Thoracic aorta (tissue), 2 donors: ENCODE measurements around the gene PPP4R3C. TPM values are rescaled to one million over a fixed set of nuclear protein-coding genes. Genes with fewer than 3 reads are reported as not detected.
"Not testable (repeated sequence)": the region's sequence is repeated elsewhere in the genome, so short reads cannot be mapped to it uniquely, and the experiment has no call there.

Experiments
- ATAC-seq: fragments of 150-250 bp; one replicate; pipeline ENCODE4 v1.8.0; 2017; ENCODE audit warnings: low read depth; ENCODE audit not compliant: insufficient number of reproducible peaks, low FRiP score
- DNase-seq: peaks from one replicate; pipeline ENCODE4 v3.0.0-alpha.2; 2020; ENCODE audit warnings: low spot score
- H3K27ac ChIP-seq, 2 donors: fragments of 200-600 bp; sonication (generic); 1 replicate in 1 of 2; 2 replicates in 1 of 2; pipeline ENCODE4 v1.5.1; 2016; ENCODE audit warnings: mild to moderate bottlenecking in 2 of 2, moderate library complexity in 2 of 2
- H3K27me3 ChIP-seq: fragments of 200-600 bp; sonication (generic); replicated peaks from 2 replicates; pipeline ENCODE4 v1.6.0; 2016; ENCODE audit warnings: mild to moderate bottlenecking; ENCODE audit not compliant: insufficient read depth
- H3K36me3 ChIP-seq: fragments of 200-600 bp; sonication (generic); one replicate; pipeline ENCODE4 v1.5.1; 2016
- H3K4me1 ChIP-seq, 2 donors: fragments of 200-600 bp; sonication (generic); 1 replicate in 1 of 2; 2 replicates in 1 of 2; pipeline versions ENCODE4 v1.5.1 to v1.6.0; 2016; ENCODE audit warnings: low read depth in 2 of 2, mild to moderate bottlenecking in 1 of 2; ENCODE audit not compliant: control insufficient read depth in 1 of 2
- H3K4me3 ChIP-seq: fragments of 200-600 bp; sonication (generic); 2 replicates; pipeline ENCODE4 v1.5.1; 2016; ENCODE audit warnings: mild to moderate bottlenecking
- H3K9me3 ChIP-seq: fragments of 200-600 bp; sonication (generic); 2 replicates; pipeline ENCODE4 v1.5.1; 2016
- total RNA-seq, 2 donors: library from RNA; depleted of rRNA; stranded (reverse); fragments of >200 nt; gene quantifications; one replicate each; pipeline versions ENCODE4 v1.1.0 to v1.2.3, GENCODE V29; 2016
- TF ChIP-seq, protein P1 (sequence below): fragments of 200-600 bp; sonication (generic); IDR thresholded peaks from one replicate; pipeline ENCODE4 v1.5.1; 2019; ENCODE audit warnings: antibody characterized with exemption

The PPP4R3C gene
- total RNA-seq, 2 donors from 2014 or later, result not detected

DNA sequence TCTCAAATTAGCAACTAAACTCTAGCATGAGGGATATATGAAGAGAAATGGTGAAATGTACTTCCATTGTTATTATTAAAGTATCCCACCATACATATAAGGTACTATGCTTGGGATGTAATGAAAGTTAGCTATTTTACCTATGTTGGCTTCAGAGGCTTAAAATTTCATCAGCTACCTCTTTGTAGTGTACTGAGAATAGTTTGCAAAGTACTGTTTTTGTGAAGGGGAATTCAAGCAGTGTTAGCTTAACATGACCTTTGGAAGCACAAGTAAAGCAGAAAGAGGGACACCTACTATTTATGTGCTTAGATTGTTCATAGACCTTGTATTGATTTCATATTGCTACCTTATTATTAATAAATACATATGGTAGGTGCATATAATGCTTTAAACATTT lies 11.8 kb downstream of the PPP4R3C start:
- no peaks in the 10 kb centered on the region for H3K4me1 ChIP-seq
- no peaks in the 10 kb centered on the region for H3K36me3 ChIP-seq
- DNase-seq (no peak), ATAC-seq (no peak)
- H3K4me3 ChIP-seq, result no peak overlapping the region
- no peaks in the 10 kb centered on the region for H3K9me3 ChIP-seq
- H3K27me3 ChIP-seq, result no peaks in the 10 kb centered on the region
- H3K27ac ChIP-seq, result no peak overlapping the region
- TF ChIP-seq, protein P1, sequence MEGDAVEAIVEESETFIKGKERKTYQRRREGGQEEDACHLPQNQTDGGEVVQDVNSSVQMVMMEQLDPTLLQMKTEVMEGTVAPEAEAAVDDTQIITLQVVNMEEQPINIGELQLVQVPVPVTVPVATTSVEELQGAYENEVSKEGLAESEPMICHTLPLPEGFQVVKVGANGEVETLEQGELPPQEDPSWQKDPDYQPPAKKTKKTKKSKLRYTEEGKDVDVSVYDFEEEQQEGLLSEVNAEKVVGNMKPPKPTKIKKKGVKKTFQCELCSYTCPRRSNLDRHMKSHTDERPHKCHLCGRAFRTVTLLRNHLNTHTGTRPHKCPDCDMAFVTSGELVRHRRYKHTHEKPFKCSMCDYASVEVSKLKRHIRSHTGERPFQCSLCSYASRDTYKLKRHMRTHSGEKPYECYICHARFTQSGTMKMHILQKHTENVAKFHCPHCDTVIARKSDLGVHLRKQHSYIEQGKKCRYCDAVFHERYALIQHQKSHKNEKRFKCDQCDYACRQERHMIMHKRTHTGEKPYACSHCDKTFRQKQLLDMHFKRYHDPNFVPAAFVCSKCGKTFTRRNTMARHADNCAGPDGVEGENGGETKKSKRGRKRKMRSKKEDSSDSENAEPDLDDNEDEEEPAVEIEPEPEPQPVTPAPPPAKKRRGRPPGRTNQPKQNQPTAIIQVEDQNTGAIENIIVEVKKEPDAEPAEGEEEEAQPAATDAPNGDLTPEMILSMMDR, result no peak

DNA sequence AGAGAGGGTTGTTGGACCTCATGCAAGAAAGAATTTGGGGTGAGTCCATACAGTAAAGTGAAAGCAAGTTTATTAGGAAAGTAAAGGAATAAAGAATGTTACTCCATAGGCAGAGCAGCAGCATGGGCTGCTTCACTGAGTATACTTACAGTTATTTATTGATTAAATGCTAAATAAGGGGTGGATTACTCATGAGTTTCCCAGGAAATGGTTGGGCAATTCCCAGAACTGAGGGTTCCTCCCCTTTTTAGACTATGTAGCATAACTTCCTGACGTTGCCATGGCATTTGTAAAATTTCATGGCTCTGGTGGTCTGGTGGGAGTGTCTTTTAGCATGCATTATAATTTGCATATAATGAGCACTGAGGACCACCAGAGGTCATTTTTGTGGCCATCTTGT lies 16.7 kb downstream of the PPP4R3C start:
- no peak overlapping the region for H3K4me3 ChIP-seq
- no peaks in the 10 kb centered on the region for H3K36me3 ChIP-seq
- no peak overlapping the region for H3K27ac ChIP-seq
- H3K9me3 ChIP-seq, result no peaks in the 10 kb centered on the region
- no peaks in the 10 kb centered on the region for H3K4me1 ChIP-seq
- no peak for DNase-seq
- TF ChIP-seq, protein P1, result no peak
- ATAC-seq, result no peak
- H3K27me3 ChIP-seq, result no peaks in the 10 kb centered on the region

DNA sequence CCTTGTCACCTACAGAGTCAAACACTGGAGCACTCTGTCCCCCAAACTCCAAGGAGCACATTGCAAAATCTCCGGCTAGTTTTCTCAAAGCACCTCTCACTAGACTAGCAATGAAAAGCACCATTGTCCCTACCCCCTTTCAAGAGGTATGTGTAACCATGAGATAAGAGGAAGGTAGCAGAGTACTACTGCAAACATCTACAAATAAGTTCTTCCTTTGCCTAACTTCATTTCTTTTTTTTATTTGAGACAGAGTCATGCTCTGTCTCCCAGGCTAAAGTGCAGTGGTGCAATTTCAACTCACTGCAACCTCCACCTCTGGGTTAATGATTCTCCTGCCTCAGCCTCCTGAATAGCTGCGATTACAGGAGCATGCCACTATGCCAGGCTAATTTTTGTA lies 17.7 kb downstream of the PPP4R3C start:
- no peak overlapping the region for H3K4me3 ChIP-seq
- H3K27me3 ChIP-seq, result no peaks in the 10 kb centered on the region
- TF ChIP-seq, protein P1, result no peak
- no peak for ATAC-seq
- no peak for DNase-seq
- no peaks in the 10 kb centered on the region for H3K9me3 ChIP-seq
- no peak overlapping the region for H3K27ac ChIP-seq
- H3K36me3 ChIP-seq, result no peaks in the 10 kb centered on the region
- no peaks in the 10 kb centered on the region for H3K4me1 ChIP-seq

DNA sequence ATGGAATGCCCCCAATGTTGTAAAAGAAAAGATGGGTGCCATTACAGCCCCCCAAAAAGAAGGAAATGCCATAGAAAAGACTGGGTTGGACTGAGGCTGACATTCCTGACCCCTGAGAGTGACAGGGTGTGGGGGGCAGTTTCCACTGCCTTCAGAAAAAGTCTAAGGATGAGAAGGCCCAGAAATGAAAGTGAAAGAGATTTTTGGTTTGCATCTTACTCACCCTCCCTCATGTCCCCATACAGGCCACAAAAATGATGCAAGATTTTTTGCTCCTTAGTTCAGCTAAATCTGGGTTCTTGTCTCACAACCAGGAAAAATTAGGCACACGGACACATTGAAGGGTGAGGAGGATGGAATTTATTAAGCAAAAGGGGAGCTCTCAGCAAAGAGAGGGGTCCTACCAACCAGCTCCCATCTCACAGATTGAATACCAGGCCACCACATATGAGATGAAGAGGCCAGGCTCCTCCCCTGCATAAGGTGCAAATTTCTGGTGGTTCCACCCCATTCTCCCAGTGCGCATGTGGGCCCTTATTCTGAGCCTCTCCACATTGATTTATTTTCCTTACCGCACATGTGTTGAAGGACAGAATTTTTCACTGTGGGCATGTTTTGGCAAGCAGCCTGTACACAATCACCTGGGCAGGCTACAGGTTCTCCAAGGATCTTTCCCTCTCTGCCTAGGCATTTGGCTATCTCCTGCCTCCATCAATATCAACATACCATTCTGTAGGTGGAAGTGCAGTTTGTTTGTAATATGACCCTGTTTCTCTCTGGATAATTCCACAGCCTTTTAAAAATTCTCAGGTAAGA lies 18.8 kb downstream of the PPP4R3C start:
- TF ChIP-seq, protein P1, result no peak
- ATAC-seq (no peak), DNase-seq (no peak)
- Histone ChIP-seq H3K4me1 (no peaks in the 10 kb centered on the region), H3K4me3 (no peak overlapping the region), H3K27ac (no peak overlapping the region), H3K27me3 (no peaks in the 10 kb centered on the region), H3K9me3 (no peaks in the 10 kb centered on the region), H3K36me3 (no peaks in the 10 kb centered on the region)

DNA sequence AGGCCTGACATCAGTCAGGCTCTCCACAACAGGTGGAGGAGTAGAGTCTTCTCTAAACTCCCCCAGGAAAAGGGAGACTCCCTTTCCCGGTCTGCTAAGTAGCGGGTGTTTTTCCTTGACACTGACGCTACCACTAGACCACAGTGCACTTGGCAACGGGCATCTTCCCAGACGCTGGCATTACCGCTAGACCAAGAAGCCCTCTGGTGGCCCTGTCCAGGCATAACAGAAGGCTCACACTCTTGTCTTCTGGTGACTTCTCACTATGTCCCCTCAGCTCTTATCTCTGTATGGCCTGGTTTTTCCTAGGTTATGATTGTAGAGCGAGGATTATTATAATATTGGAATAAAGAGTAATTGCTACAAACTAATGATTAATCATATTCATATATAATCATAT lies 20.7 kb downstream of the PPP4R3C start:
- DNase-seq, H3K27me3 ChIP-seq, H3K4me1 ChIP-seq, H3K27ac ChIP-seq, H3K4me3 ChIP-seq, ATAC-seq, H3K9me3 ChIP-seq, H3K36me3 ChIP-seq: not testable (repeated sequence)

DNA sequence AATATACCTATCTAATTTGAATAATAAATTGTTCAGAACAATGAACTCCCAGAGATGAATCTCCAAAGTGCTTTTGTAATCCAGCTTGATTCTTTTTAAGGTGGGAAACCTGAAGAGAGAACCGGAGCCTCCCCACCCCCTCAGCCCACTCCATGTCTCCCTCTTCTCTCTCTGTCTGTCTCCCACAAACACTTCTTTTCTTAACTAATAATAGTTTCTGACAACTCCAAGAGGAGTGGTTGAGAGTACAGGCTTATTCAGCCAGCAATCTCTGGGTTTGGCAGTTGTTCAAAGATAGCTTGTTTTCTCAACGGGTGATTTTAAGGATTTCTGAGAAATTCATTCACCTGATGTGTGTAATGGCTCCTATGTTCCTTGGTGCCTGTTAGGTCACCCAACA lies 23.4 kb downstream of the PPP4R3C start:
- Histone ChIP-seq H3K27me3 (no peaks in the 10 kb centered on the region), H3K9me3 (no peaks in the 10 kb centered on the region), H3K4me1 (no peaks in the 10 kb centered on the region), H3K36me3 (no peaks in the 10 kb centered on the region), H3K4me3 (no peak overlapping the region), H3K27ac (no peak overlapping the region)
- TF ChIP-seq, protein P1, result no peak
- ATAC-seq (no peak), DNase-seq (no peak)
